ENCODE data around the gene RARG. TPM values are rescaled to one million over a fixed set of nuclear protein-coding genes. Genes with fewer than 3 reads are reported as not detected.

RARG gene
- total RNA-seq, 1 donor from 2014 or later, result 74.5 TPM

GRCh38 chr12:53212931-53213330 is 19.1 kb downstream of the RARG start:
- peaks cover 7% of the 10 kb centered on the region for H3K36me3 Mint-ChIP-seq
- DNase-seq (ENCODE audit: extremely low spot score, unreplicated experiment), result no peak
- no peak overlapping the region for H3K4me3 Mint-ChIP-seq
- H3K27me3 Mint-ChIP-seq, result no peaks in the 10 kb centered on the region
- no peak for TF ChIP-seq CTCF (conservative IDR thresholded peaks at IDR 0.05)
- H3K4me1 Mint-ChIP-seq (ENCODE audit: unreplicated experiment), result peaks cover 35% of the 10 kb centered on the region
- H3K9me3 Mint-ChIP-seq, result no peaks in the 10 kb centered on the region
- peak overlapping the region; percentile 26 for H3K27ac Mint-ChIP-seq

GRCh38 chr12:53211476-53212381 is 20.3 kb downstream of the RARG start:
- Mint-ChIP-seq H3K4me1 (ENCODE audit: unreplicated experiment) (peaks cover 27% of the 10 kb centered on the region), H3K27ac (no peak overlapping the region), H3K27me3 (no peaks in the 10 kb centered on the region), H3K9me3 (no peaks in the 10 kb centered on the region), H3K4me3 (no peak overlapping the region), H3K36me3 (peaks cover 7% of the 10 kb centered on the region)
- TF ChIP-seq CTCF (conservative IDR thresholded peaks at IDR 0.05), result peak; percentile 60
- DNase-seq (ENCODE audit: extremely low spot score, unreplicated experiment), result no peak

GRCh38 chr12:53210843-53211242 is 21.2 kb downstream of the RARG start:
- H3K9me3 Mint-ChIP-seq, result no peaks in the 10 kb centered on the region
- H3K27ac Mint-ChIP-seq, result no peak overlapping the region
- no peaks in the 10 kb centered on the region for H3K27me3 Mint-ChIP-seq
- H3K36me3 Mint-ChIP-seq, result peaks cover 7% of the 10 kb centered on the region
- no peak overlapping the region for H3K4me3 Mint-ChIP-seq
- peaks cover 19% of the 10 kb centered on the region for H3K4me1 Mint-ChIP-seq (ENCODE audit: unreplicated experiment)
- no peak for TF ChIP-seq CTCF (conservative IDR thresholded peaks at IDR 0.05)
- DNase-seq (ENCODE audit: extremely low spot score, unreplicated experiment), result no peak

GRCh38 chr12:53208877-53209463 is 23.0 kb downstream of the RARG start:
- peaks cover 7% of the 10 kb centered on the region for H3K36me3 Mint-ChIP-seq
- peaks cover 17% of the 10 kb centered on the region for H3K4me1 Mint-ChIP-seq (ENCODE audit: unreplicated experiment)
- no peak for DNase-seq (ENCODE audit: extremely low spot score, unreplicated experiment)
- no peaks in the 10 kb centered on the region for H3K27me3 Mint-ChIP-seq
- no peak overlapping the region for H3K4me3 Mint-ChIP-seq
- no peaks in the 10 kb centered on the region for H3K9me3 Mint-ChIP-seq
- H3K27ac Mint-ChIP-seq, result peak overlapping the region; percentile 48
- TF ChIP-seq CTCF (conservative IDR thresholded peaks at IDR 0.05), result no peak

GRCh38 chr12:53208435-53208834 is 23.6 kb downstream of the RARG start:
- H3K27ac Mint-ChIP-seq, result no peak overlapping the region

More at GRCh38 chr12:53208435-53208834, 23.6 kb downstream of the RARG start:
- DNase-seq (ENCODE audit: extremely low spot score, unreplicated experiment), result no peak
- H3K4me1 Mint-ChIP-seq (ENCODE audit: unreplicated experiment), result peaks cover 12% of the 10 kb centered on the region
- no peak for TF ChIP-seq CTCF (conservative IDR thresholded peaks at IDR 0.05)
- H3K9me3 Mint-ChIP-seq, result no peaks in the 10 kb centered on the region
- H3K36me3 Mint-ChIP-seq, result peaks cover 2% of the 10 kb centered on the region
- H3K4me3 Mint-ChIP-seq, result no peak overlapping the region
- H3K27me3 Mint-ChIP-seq, result no peaks in the 10 kb centered on the region
